Upper lobe of left lung (tissue), 6 donors: ENCODE measurements around the gene NUP210L. TPM values are rescaled to one million over a fixed set of nuclear protein-coding genes. Genes with fewer than 3 reads are reported as not detected.

Experiments
- ATAC-seq, 2 donors: fragments of 200-7000 bp; cut with Tn5 transposase; one replicate each; pipeline ENCODE4 v1.9.1; 2022; ENCODE audit warnings: mild to moderate bottlenecking in 2 of 2, moderate library complexity in 2 of 2; ENCODE audit not compliant: low FRiP score in 2 of 2
- DNase-seq, 2 donors: peaks; one replicate each; pipeline ENCODE4 v3.0.0-alpha.2; 2019 to 2020
- H3K27ac ChIP-seq, 4 donors: fragments of 200-600 bp; sonication (generic); one replicate each; pipeline ENCODE4 v1.5.1; 2016 to 2019
- H3K27me3 ChIP-seq, 4 donors: fragments of 200-600 bp; sonication (generic); one replicate each; pipeline ENCODE4 v1.5.1; 2017 to 2019
- H3K36me3 ChIP-seq, 4 donors: fragments of 200-600 bp; sonication (generic); one replicate each; pipeline ENCODE4 v1.5.1; 2016 to 2019
- H3K4me1 ChIP-seq, 4 donors: fragments of 200-600 bp; sonication (generic); one replicate each; pipeline ENCODE4 v1.5.1; 2018 to 2019
- H3K4me3 ChIP-seq, 4 donors: fragments of 200-600 bp; sonication (generic); one replicate each; pipeline ENCODE4 v1.5.1; 2017 to 2019; ENCODE audit warnings: mild to moderate bottlenecking in 2 of 4, moderate library complexity in 1 of 4
- H3K9me3 ChIP-seq, 4 donors: fragments of 200-600 bp; sonication (generic); one replicate each; pipeline ENCODE4 v1.5.1; 2018 to 2019
- EP300 ChIP-seq, 4 donors: sonication (generic); formaldehyde crosslinking; IDR thresholded peaks; one replicate each; pipeline ENCODE4 v1.5.1; 2017; ENCODE audit warnings: antibody characterized with exemption in 4 of 4, control low read depth in 2 of 4
- POLR2A ChIP-seq, 4 donors: fragments of 450-650 bp; IDR thresholded peaks; one replicate each; pipeline ENCODE4 v1.5.1; 2016 to 2017; ENCODE audit warnings: antibody characterized with exemption in 4 of 4, mild to moderate bottlenecking in 2 of 4
- POLR2AphosphoS5 ChIP-seq, 2 donors: sonication (generic); formaldehyde crosslinking; IDR thresholded peaks; one replicate each; pipeline ENCODE4 v1.5.1; 2017; ENCODE audit warnings: antibody characterized with exemption in 2 of 2
- WGBS, 2 donors: methylation state at CpG; one replicate each; pipeline ENCODE4 v1.1.5; 2017 to 2018; 5-methylcytosine and 5-hydroxymethylcytosine counted together
- small RNA-seq, 4 donors: library from RNA; depleted of rRNA; stranded (forward); fragments of <200 nt; gene quantifications; one replicate each; pipeline ENCODE3, GENCODE V24; 2016
- total RNA-seq, 6 donors: library from RNA; depleted of rRNA in 4 of 6; stranded (reverse); fragments of >200 nt in 4 of 6; gene quantifications; one replicate each; pipeline versions ENCODE4 v1.1.0 to v1.2.1, GENCODE V29; 2016 to 2021
- TF ChIP-seq, protein P1 (sequence below), 6 experiments: fragments of 450-650 bp in 4 of 6; fragments of 200-600 bp in 2 of 6; sonication (generic) in 2 of 6; IDR thresholded peaks; one replicate each; pipeline ENCODE4 v1.5.1; 2016 to 2019; ENCODE audit warnings: antibody characterized with exemption in 6 of 6
- donor health status: DM: no; HTN: no; CAD: no; lungs with moderate emphysema.
- donor health status: DM: no; HTN: yes; CAD: no; lungs with severe emphysema.

Gene NUP210L
- total RNA-seq, 6 donors from 2014 or later: 0.11 to 0.91 (median 0.30) TPM; not detected in 2

DNA sequence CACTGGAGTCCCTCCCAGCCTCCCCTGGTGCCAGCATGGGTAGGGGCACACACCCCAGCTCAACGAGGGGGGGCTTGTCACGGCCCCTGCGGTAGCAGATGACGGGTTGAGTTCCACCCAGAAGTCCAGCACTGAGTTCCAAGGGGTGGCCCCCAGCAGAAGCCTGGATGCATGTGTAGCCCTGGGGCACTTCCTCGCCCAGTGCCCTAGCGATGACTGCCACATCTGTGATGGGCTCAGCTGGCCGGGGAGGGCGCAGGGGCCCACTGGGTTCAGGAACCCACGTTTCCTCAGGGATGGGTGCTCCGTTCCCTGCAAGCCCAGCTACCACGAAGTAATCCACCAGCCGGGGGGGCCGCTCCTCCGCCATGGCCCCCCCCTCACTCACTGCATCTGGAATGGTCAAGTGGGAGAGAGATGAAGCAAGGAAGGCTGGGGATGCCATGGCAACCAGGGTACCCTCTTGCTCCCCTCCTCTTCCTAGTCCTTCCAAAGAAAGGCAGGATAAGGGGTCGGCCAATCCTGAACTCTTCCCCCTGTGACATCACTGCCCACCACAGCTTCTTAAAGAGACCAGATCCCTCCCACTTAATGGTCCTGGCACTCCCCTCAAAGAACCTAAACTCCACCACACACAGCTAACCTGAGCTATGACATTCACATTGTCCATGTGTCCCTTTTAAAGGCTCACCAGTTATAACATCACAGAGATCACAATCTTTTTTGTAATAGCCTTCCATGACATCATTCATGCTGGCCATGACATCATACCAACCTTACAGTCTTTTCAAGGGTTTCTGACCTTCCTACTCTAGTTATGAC lies 210.7 kb downstream of the NUP210L start:
- peak in 1 of 2 donors; percentile 77 for DNase-seq
- H3K4me1 ChIP-seq: peaks cover 22 to 31% (median 28%) of the 10 kb centered on the region in 4 donors
- TF ChIP-seq POLR2A (IDR thresholded peaks at IDR 0.05) (no peak), EP300 (IDR thresholded peaks at IDR 0.05) (no peak), POLR2AphosphoS5 (IDR thresholded peaks at IDR 0.05) (no peak)
- TF ChIP-seq, protein P1, sequence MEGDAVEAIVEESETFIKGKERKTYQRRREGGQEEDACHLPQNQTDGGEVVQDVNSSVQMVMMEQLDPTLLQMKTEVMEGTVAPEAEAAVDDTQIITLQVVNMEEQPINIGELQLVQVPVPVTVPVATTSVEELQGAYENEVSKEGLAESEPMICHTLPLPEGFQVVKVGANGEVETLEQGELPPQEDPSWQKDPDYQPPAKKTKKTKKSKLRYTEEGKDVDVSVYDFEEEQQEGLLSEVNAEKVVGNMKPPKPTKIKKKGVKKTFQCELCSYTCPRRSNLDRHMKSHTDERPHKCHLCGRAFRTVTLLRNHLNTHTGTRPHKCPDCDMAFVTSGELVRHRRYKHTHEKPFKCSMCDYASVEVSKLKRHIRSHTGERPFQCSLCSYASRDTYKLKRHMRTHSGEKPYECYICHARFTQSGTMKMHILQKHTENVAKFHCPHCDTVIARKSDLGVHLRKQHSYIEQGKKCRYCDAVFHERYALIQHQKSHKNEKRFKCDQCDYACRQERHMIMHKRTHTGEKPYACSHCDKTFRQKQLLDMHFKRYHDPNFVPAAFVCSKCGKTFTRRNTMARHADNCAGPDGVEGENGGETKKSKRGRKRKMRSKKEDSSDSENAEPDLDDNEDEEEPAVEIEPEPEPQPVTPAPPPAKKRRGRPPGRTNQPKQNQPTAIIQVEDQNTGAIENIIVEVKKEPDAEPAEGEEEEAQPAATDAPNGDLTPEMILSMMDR (IDR thresholded peaks at IDR 0.05): no peak
- H3K9me3 ChIP-seq: no peaks in the 10 kb centered on the region
- H3K27ac ChIP-seq: peak overlapping the region; percentile 98 to 100 (median 98)
- WGBS, 2 donors: 75 to 84% methylated on average over 11 to 15 of the region's 15 CpGs
- no peak for ATAC-seq
- peaks cover 10 to 68% (median 49%) of the 10 kb centered on the region in 4 donors for H3K36me3 ChIP-seq
- H3K4me3 ChIP-seq: peak overlapping the region in 3 of 4 donors; percentile 97 to 99 (median 98)
- no peaks in the 10 kb centered on the region for H3K27me3 ChIP-seq

DNA sequence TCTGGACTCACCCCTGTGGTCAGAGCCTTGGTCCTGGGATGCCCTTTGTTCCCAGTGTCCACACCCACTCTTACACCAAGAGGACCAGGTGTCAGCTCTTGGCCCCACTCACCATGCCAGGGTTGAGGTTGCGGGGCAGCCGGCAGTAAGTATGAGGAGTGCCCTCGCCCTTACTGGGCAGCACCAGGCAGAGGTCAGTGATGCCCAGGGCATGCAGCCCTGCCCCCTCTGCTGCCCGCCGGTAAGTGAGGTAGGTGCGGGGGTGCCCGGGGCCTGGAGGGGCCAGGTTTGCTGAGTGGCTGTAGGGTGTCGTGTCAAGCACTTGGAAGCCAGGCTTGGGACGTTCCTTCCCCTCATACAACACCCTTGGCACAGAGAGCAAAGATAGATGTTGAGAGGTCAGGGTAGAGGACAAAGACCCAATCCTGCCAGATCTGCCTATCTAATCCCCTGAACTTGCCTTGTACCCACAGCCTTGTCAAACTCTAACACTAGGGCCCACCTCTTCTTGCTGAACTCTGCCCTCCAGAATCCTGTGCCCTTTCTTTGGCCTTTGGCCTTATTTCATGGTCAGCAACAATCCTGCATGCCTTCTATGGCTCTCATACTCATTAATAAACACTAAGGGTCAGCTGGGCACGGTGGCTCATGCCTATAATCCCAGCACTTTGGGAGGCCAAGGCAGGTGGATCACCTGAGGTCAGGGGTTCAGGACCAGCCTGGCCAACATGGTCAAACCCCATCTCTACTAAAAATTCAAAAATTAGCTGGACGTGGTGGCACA lies 211.9 kb downstream of the NUP210L start:
- ATAC-seq (no peak), DNase-seq (peak in 1 of 2 donors; percentile 63)
- Histone ChIP-seq H3K27ac (peak overlapping the region in 1 of 4 donors; percentile 3), H3K4me1 (peaks cover 22 to 31% (median 28%) of the 10 kb centered on the region in 4 donors), H3K9me3 (no peaks in the 10 kb centered on the region), H3K36me3 (peaks cover 10 to 68% (median 46%) of the 10 kb centered on the region in 4 donors), H3K4me3 (no peak overlapping the region), H3K27me3 (no peaks in the 10 kb centered on the region)
- WGBS, 2 donors: 33 to 84% methylated on average over 1 to 11 of the region's 11 CpGs
- TF ChIP-seq POLR2AphosphoS5 (IDR thresholded peaks at IDR 0.05) (no peak), POLR2A (IDR thresholded peaks at IDR 0.05) (no peak), EP300 (IDR thresholded peaks at IDR 0.05) (no peak)
- TF ChIP-seq, protein P1 (IDR thresholded peaks at IDR 0.05): no peak

Small RNAs within 50 kb of the gene (small RNA-seq; reads per million reads assigned to genes)
- gene MIR190B (1.3 to 16.7 (median 5.0) reads per million in 4 donors), gene MIR5698 (0 reads per million in 4 donors), gene MIR6737 (0 to 0.43 (median 0.03) reads per million in 4 donors), gene RNU6-179P (0 reads per million in 4 donors)

Other genes starting within 250 kb of the NUP210L start
- gene GATAD2B, start 232.1 kb downstream of the NUP210L start, total RNA-seq: 10 to 100 TPM; 16.0 to 50.3 (median 37.8) TPM
- 100 to 1,000 TPM in 4 of 6 donors, 10 to 100 TPM in 2; 43.3 to 151 (median 103) TPM for gene DENND4B, start 208.4 kb downstream of the NUP210L start, total RNA-seq
- 10 to 100 TPM; 19.4 to 93.2 (median 37.6) TPM for gene CRTC2, start 196.5 kb downstream of the NUP210L start, total RNA-seq
- 100 to 1,000 TPM in 3 of 6 donors, 10 to 100 TPM in 3; 41.9 to 145 (median 102) TPM for gene SLC39A1, start 191.5 kb downstream of the NUP210L start, total RNA-seq
- gene CREB3L4, start 187.2 kb downstream of the NUP210L start, total RNA-seq: 10 to 100 TPM in 3 of 6 donors, 1 to 10 TPM in 3; 4.7 to 17.4 (median 9.4) TPM
- 100 to 1,000 TPM; 123 to 285 (median 157) TPM for gene JTB, start 177.4 kb downstream of the NUP210L start, total RNA-seq
- gene RAB13, start 168.7 kb downstream of the NUP210L start, total RNA-seq: 100 to 1,000 TPM in 2 of 6 donors, 10 to 100 TPM in 4; 33.9 to 116 (median 56.6) TPM
- gene RPS27, start 164.3 kb downstream of the NUP210L start, total RNA-seq: 1,000 to 10,000 TPM in 5 of 6 donors, 100 to 1,000 TPM in 1; 551 to 2,666 (median 1,424) TPM
- gene TPM3, start 37.0 kb upstream of the NUP210L start, total RNA-seq: 100 to 1,000 TPM; 149 to 452 (median 344) TPM
- 1 to 10 TPM in 2 of 6 donors, not detected in 4; 5.9 to 6.5 TPM for gene CFAP141, start 51.3 kb upstream of the NUP210L start, total RNA-seq
- gene UBAP2L, start 65.9 kb upstream of the NUP210L start, total RNA-seq: 100 to 1,000 TPM in 5 of 6 donors, 10 to 100 TPM in 1; 77.5 to 137 (median 119) TPM
- gene HAX1, start 117.6 kb upstream of the NUP210L start, total RNA-seq: 10 to 100 TPM; 48.6 to 98.8 (median 79.7) TPM
- gene AQP10, start 166.0 kb upstream of the NUP210L start, total RNA-seq: 1 to 10 TPM in 2 of 6 donors, under 1 TPM in 4; 0.15 to 2.1 (median 0.45) TPM
- gene ATP8B2, start 170.5 kb upstream of the NUP210L start, total RNA-seq: 10 to 100 TPM; 20.2 to 45.1 (median 37.4) TPM